Fibroblast of lung (primary cell): Measurements from ENCODE around the gene ZNF319.

Source experiments
- CTCF ChIP-seq, 2 donors: IDR thresholded peaks in 1 of 2; conservative IDR thresholded peaks in 1 of 2; 1 replicate in 1 of 2; 2 replicates in 1 of 2; pipeline ENCODE4 v1.5.1; 2011 to 2012; ENCODE audit warnings: low read length in 2 of 2, control low read depth in 1 of 2, inconsistent platforms in 1 of 2, low read depth in 1 of 2, mild to moderate bottlenecking in 1 of 2
- EZH2 ChIP-seq: IDR thresholded peaks from 2 replicates; pipeline ENCODE4 v1.5.1; 2012; ENCODE audit warnings: low read length, control low read depth, mild to moderate bottlenecking; ENCODE audit errors: missing control alignments

GRCh38 chr16:58035356-58036170 lies 35.1 kb upstream of the ZNF319 start:
- no peak for TF ChIP-seq EZH2
- no peak for TF ChIP-seq CTCF (conservative IDR thresholded peaks at IDR 0.05 in 1 of 2, IDR thresholded peaks at IDR 0.05 in 1 of 2; ENCODE audit: low read depth in 1 of 2, low read length in 2 of 2)
